Melanocyte of skin (primary cell): ENCODE results near the gene SFPQ. TPM values are rescaled to one million over a fixed set of nuclear protein-coding genes. Genes with fewer than 3 reads are reported as not detected.

ENCODE experiments used
- small RNA-seq, 2 donors: library from RNA; depleted of rRNA; stranded (forward); fragments of <200 nt; gene quantifications; one replicate each; pipeline ENCODE3, GENCODE V24; 2012
- total RNA-seq, 2 donors: library from RNA; depleted of rRNA; stranded (reverse); fragments of >200 nt; gene quantifications; 2 replicates each; pipeline ENCODE4 v1.2.3, GENCODE V29; 2012

SFPQ gene
- 100 to 1,000 TPM; 146 to 233 TPM for total RNA-seq

GRCh38 chr1:35192853-35193664 is at the start of gene SFPQ:
TSS of gene SFPQ (minus strand) at chr1:35193145. CDS start at chr1:35193049, 96 bp downstream.

Small RNA genes lying within 50 kb of the gene (small RNA-seq; reads per million reads assigned to genes)
- 0 reads per million in 2 donors for gene RF00019

Other genes starting within 250 kb of the SFPQ start
- 10 to 100 TPM; 11.7 to 12.3 TPM for gene TMEM35B, start 207.8 kb downstream of the SFPQ start, total RNA-seq
- gene ZMYM6, start 161.2 kb downstream of the SFPQ start, total RNA-seq = 10 to 100 TPM; 17.0 to 21.3 TPM
- gene ZMYM1, start 113.8 kb downstream of the SFPQ start, total RNA-seq = 10 to 100 TPM; 11.0 to 19.3 TPM
- 10 to 100 TPM; 29.3 to 36.0 TPM for gene ZMYM4, start 75.6 kb upstream of the SFPQ start, total RNA-seq